RPMI8226 (cell line): ENCODE results near the gene LTF.
"Not testable (repeated sequence)": the region's sequence is repeated elsewhere in the genome, so short reads cannot be mapped to it uniquely, and the experiment has no call there.

ENCODE experiments used
- DNase-seq: peaks from one replicate; pipeline ENCODE4 v3.0.0-alpha.2; 2015

The LTF gene

DNA sequence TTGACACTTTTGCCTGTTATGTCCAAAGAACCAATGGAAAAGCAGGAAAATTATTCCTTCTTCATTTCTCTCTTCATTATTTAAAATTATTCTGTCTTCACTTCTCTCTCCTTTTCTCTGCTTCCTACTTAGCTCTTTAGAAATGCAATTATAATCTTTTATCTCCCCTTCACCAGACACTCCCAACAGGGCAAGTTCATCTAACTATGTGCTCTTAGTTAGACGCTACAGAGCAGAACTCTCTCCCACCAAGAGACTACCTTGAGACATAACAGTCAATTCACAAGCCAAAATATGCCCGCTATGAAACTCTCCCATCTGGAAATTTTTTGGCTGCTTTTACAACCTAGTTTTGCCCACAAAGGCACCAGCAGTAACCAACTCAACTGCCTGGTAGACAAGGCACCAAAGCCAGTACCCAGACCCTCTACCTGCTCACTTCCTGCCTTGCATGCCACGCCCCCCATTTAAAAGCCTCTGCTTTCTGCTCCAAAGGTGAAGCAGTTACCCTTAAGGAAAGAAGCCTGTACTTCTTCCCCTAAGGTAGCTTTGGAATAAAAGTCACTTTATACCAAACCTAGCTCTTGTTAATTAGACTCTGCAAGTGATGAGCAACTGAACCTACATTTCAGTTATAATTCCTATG, 29.5 kb downstream of the LTF start:
- no peak for DNase-seq

DNA sequence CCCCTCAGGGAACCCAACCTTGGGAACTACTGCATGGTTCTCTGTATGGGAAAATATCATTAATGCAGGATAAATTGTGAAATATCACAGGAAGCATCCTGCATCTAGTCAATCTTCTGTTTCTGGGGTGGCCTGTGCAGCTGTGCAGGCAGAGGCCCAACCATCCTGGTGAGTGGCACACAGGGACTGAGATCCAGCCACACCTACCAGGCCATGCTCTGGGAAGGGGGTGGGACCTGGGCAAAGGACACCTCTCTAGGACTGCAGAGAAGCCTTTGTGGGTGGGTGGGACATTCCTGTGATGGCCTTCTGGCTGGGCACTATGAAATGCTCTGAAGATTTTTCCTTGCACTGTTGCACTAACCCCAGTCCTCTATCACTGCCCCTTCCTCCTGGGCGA, 30.9 kb downstream of the LTF start:
- no peak for DNase-seq

GRCh38 chr3:46433118-46433517, 31.6 kb downstream of the LTF start:
- DNase-seq: not testable (repeated sequence)

- DNase-seq: not testable (repeated sequence)
Observed at GRCh38 chr3:46431905-46432304, 32.8 kb downstream of the LTF start.

DNA sequence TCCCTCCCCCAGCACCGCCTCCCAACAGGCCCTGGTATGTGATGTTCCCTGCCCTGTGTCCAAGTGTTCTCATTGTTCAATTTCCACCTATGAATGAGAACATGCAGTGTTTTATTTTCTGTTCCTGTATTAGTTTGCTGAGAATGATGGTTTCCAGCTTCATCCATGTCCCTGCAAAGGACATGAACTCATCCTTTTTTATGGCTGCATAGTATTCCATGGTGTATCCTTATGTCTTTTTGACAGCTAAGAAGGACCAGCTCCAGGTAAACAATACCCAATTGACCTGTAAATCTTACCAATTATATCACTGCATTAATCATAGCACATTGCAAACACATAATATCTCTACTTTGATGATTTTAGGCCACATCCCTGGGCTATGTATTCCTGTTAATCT, 33.8 kb downstream of the LTF start:
- not testable (repeated sequence) for DNase-seq

GRCh38 chr3:46429671-46430070, 35.0 kb downstream of the LTF start:
- DNase-seq: no peak

DNA sequence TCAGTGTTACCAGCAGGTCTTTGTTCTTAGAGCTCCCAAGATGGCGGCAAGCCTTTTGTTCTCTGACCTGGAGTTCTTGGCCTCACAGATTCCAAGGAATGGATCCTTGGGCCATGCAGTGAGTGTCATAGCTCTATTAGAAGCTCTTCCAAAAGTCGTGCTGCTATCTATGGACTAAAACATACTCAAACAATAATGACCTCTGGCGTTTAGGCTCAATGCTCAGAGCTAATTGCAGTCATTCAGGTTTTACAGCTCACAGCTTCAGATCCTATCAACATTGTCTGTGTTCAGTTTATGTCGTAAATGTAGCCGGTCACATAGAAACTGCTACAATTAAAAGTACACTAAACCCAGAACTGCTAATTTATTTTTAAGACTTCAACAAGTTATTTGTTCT, 35.5 kb downstream of the LTF start:
- no peak for DNase-seq

DNA sequence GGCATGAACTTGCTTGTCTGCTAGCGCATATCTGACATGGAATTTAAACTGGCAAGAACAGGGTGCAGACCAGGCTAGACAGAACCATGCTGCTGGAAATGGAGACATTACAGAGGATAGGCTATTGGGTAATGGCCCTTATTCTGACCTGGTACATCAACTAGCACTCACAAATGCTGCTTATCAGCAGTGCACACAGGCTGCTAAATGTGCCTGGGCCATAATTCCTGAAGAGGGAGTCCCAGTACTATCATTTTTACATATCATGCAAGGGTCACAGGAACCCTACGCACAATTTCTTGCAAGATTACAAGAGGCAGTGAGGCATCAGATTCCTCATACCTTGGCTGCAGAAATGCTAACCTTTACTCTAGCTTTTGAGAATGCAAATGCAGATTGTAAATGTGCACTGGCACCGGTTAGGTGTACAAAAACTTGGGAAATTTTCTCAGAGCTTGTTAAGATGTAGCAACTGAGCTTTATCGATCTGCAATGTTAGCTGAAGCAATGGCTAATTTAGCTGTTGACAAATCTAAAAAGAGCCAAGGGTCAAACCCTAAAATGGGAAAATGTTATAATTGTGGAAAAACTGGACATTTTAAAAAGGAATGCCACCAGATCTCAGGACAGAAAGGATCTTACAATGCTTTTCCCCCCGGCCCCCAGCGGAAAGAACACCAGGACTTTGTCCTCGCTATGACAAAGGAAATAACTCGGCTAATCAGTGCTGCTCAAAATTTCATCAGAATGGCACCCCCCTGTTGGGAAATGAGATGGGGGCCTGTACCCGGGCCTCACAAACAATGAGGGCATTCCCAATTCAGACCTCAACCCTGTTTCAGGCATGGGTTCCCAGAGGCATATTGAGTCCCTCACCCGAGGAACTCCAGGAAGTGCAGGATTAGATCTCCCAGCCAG, 36.5 kb downstream of the LTF start:
- DNase-seq: no peak

DNA sequence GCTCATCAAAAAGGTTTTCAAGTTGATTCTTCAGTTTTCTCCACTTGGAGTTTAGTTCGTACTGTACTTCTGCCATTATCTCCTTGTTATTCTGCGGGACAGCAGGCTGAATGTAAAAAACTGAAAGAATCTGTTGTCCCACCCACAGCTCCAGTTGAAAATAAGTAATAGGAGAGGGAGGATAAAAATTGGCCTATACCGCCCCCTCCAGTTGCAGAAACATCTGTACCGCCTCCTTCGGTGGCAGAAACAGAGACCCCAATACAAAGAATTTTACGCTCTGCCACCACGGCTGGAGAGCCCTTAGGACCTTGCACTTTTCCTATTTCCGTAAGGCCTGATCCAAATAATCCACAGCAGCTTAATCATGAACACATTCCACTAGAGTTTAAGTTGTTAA, 37.3 kb downstream of the LTF start:
- DNase-seq: not testable (repeated sequence)

DNA sequence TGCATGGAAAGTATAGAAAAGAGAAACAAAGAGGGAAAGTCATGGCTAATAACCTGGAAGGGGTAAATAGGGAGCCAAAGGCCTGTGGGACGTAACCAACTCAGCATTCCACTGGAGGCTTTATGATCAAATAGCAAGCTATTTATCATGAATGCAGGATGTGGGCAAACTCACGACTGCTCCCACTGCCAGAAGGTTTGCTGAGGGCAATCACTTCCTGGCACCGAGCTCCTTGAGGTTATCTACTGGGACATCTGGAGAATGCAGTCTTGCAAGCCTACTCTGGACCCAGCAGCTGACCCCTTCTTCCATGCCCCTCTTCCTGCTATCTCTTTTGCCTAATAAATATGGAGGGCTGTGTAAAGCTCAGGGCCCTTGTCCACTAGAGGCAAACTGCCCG, 38.2 kb downstream of the LTF start:
- not testable (repeated sequence) for DNase-seq

- DNase-seq: peak; percentile 97
Observed at GRCh38 chr3:46423588-46423987, 41.1 kb downstream of the LTF start.

DNA sequence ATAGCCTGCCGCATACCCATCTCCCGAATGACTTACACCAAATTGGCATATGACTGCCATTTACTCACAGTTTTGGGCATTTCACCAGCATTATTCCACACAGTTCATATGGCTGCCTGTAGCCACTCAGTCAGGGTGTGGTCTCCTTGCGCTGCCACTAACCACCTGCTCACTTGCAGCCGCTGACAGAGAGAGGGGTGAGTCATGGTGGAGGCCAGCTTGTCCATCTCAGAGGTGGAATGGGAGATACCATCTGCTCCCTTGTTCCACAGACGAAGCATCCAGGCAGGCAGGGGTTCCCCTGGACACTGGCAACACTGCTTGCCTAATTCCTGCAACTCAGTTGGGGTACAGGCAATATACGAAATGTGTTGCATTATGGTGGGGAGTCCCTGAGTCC, 42.1 kb downstream of the LTF start:
- DNase-seq: peak; percentile 74

DNA sequence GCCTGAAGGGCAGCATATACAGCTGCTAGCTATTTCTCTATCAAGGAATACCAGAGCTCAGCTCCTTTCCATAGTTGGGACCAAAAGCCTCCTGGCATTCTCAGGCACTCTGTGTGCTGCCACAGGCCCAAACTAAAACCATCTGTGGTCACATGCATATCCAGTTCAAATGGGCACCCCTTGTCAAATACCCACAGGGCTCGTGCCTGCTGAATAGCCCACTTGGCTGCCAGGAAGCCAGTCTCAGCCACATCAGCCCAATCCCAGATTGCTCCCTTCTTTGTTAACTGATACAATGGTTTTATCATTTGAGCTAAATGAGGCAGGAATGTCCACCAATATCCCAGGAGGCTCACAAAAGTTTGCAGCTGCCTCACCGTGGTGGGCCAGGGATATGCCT, 43.8 kb downstream of the LTF start:
- DNase-seq: no peak

- no peak for DNase-seq
Observed at GRCh38 chr3:46419816-46420215, 44.9 kb downstream of the LTF start.

- DNase-seq: peak; percentile 41
Observed at GRCh38 chr3:46417841-46418611, 46.7 kb downstream of the LTF start.

DNA sequence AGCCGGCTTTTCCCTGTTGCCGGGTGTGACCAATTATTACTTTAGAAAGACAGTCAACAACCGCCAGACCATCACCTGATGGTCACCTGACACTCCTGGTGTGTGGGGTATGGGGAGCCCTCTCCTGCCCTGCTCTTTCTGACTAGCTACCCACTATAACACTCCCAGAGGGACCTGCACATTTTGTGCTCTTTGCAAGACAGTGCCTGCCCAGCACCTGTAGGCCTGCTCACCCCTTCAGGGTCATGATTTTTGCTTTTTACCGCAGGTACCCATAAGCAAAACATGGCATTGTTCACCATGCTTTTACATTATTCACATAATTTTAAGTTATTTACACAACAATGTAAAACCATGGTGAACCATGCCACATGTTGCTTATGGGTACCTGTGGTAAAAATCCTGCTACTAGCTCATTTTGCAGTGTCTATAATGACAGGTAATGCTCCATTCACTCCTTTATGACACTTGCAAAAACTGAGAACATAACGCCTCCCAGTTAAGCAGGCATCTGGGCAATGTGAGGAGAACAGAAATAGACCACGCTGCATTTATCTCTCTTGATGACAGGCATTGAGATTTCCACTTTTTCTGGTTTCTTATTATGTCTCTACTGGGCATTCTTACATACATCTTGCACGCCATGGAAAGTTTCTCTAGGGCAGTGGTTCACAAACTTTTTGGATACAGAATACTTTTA, 47.7 kb downstream of the LTF start:
- DNase-seq: peak; percentile 85

DNA sequence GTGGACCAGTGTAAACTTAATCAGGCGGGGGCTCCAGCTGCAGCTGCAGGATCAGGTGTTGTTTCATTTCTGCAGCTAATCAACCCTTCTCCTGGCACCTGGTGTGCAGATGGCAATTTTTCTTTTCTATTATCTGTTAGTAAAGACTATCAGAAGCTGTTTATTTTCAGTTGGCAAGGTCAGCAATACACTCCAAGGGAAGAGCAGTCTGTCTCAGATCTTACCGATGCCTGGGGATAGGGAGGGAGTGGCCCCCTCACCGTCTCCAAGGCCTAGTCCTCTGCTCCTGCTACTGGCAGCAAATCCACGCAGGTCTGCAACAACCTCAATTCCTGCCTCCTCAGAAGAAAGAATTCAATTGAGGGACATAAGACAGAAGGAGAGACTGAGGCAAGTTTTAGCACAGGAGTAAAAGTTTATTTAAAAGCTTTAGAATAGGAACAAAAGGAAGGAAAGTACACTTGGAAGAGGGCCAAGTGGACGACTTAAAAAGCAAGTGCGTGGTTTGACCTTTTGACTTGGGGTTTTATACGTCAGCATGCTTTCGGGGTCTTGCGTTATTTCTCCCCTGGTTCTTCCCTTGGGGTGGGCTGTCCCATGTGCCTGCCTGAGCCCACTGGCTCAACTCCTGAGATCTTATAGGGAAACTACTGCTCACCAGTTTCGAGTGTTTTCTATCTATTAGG, 48.4 kb downstream of the LTF start:
- DNase-seq: peak; percentile 94

DNA sequence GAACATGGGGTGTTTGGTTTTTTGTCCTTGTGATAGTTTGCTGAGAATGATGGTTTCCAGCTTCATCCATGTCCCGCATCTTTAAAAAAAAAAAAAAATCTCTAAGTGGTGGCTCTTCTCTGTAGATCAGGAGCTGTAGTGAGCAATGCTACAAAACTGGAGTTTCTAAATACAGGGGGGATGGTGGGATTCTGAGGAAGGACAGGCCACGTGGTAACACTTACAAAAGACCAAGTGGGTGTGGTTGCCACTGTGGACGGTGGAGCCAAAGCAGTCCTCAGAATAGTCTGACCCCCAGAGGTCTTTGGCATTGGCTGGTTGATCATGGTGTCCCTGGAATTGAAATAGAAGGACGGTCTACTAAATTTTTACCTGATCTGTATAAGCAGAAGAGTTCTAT, 50.0 kb downstream of the LTF start:
- no peak for DNase-seq

DNA sequence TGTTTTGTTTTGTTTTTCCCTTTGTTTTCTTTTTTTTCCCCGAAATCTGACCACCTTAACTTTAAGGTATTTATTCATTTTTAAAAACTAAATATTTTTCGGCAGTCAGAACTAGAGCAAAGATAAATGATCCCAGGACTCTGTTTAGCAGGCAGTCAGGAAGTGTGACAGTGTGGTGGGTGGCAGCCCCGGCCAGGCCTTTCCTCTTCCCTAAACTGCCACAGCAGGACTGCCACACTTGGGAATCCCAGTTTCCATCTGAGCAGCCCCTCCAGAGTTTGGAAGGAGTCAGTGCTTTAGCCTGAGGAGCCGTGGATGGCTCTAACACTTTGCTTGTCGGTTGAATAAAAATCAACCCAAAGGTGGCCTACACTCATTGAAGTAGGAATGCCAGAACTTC, 50.8 kb downstream of the LTF start:
- no peak for DNase-seq

- no peak for DNase-seq
Observed at GRCh38 chr3:46412786-46413298, 51.9 kb downstream of the LTF start.

DNA sequence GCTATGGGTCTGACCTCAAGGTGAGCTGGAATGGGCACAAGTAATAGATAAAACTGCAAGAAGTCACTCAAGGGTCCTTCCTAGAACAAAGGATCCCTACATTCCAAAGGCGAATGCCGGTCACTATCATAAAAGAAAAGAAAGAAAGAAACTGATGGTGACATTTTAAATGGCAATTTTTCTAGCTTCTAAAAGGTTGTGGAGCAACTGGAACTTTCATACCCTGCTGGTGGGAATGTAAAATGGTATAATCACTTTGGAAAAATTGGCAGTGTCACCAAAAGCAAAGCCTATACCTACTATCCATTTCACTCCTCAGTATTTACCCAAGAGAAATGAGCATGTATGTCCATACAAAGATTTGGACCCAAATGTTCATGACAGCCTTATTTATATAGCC, 53.4 kb downstream of the LTF start:
- no peak for DNase-seq

GRCh38 chr3:46410669-46411068, 54.0 kb downstream of the LTF start:
- no peak for DNase-seq
